ENCODE results near the gene CD164.

CD164 gene

DNA sequence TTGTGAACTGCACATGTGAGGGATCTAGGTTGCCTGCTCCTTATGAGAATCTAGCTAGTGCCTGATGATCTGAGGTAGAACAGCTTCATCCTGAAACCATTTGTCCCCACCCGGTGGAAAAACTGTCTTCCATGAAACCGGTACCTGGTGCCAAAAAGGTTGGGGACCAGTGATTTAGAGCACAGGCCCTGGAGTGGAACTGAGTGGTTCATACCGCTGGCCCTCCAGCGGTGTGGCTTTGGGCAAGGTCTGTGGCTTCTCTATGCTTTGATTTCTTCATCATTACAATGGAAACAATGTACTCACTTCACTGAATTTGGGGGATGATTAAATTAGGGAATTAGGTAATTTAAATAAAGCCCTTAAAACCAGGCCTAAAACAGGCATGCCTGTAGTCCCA lies 36.3 kb downstream of the CD164 start:
- no peak overlapping the region for H3K4me3 ChIP-seq (ENCODE audit: low read depth, low read length)
- TF ChIP-seq MYC (IDR thresholded peaks at IDR 0.05; ENCODE audit: low read depth, low read length) (no peak), POLR2A (IDR thresholded peaks at IDR 0.05; ENCODE audit: extremely low read depth, insufficient read length) (no peak)
- TF ChIP-seq, protein P1, sequence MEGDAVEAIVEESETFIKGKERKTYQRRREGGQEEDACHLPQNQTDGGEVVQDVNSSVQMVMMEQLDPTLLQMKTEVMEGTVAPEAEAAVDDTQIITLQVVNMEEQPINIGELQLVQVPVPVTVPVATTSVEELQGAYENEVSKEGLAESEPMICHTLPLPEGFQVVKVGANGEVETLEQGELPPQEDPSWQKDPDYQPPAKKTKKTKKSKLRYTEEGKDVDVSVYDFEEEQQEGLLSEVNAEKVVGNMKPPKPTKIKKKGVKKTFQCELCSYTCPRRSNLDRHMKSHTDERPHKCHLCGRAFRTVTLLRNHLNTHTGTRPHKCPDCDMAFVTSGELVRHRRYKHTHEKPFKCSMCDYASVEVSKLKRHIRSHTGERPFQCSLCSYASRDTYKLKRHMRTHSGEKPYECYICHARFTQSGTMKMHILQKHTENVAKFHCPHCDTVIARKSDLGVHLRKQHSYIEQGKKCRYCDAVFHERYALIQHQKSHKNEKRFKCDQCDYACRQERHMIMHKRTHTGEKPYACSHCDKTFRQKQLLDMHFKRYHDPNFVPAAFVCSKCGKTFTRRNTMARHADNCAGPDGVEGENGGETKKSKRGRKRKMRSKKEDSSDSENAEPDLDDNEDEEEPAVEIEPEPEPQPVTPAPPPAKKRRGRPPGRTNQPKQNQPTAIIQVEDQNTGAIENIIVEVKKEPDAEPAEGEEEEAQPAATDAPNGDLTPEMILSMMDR (IDR thresholded peaks at IDR 0.05; ENCODE audit: low read depth, low read length): no peak
- TF ChIP-seq, protein P2, sequence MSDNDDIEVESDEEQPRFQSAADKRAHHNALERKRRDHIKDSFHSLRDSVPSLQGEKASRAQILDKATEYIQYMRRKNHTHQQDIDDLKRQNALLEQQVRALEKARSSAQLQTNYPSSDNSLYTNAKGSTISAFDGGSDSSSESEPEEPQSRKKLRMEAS (IDR thresholded peaks at IDR 0.05; ENCODE audit: low read depth, low read length): no peak
- no peak for DNase-seq (ENCODE audit: low read depth)

DNA sequence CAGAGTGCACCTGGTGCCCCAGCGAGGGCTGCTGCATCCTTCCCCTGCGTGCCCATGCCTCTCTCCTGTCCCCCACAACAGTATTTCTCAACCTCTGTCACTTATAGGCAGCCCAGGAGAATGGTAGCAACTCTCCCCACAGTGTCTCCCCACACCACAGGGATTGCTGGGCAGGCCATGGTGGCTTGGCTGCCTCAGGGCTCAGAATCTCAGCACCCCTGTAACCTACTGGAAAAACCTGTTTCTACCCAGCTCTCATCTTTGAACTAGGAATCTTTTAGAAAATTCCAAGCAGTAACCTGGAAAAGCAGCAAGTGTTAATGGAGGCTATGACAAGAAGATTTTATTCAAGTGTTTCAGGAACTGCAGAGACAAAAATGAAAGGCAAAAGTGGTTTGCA lies 38.0 kb downstream of the CD164 start:
- DNase-seq (ENCODE audit: low read depth): no peak
- no peak overlapping the region for H3K4me3 ChIP-seq (ENCODE audit: low read depth, low read length)
- TF ChIP-seq, protein P2 (IDR thresholded peaks at IDR 0.05; ENCODE audit: low read depth, low read length): no peak
- no peak for TF ChIP-seq POLR2A (IDR thresholded peaks at IDR 0.05; ENCODE audit: extremely low read depth, insufficient read length)
- TF ChIP-seq, protein P1 (IDR thresholded peaks at IDR 0.05; ENCODE audit: low read depth, low read length): no peak
- TF ChIP-seq MYC (IDR thresholded peaks at IDR 0.05; ENCODE audit: low read depth, low read length): no peak

DNA sequence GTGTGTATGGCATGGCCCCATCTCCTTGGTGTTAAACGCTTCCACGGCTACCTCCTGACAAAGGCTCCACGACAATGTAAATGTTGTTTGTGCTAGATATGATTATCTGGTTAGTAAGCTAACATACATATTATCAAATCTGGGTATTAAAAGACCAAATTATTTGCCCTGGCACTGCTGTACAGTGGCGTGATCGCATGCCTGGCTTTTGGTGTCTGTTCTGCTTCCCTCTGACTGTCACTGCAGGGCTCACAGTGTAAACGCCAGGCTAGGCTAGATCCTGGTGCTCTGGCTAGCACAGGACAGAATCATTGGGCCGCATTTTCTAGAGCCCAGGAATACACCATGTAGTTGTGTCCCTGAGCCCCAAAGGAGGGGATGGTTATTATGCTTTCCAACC lies 38.7 kb downstream of the CD164 start:
- DNase-seq (ENCODE audit: low read depth): no peak
- H3K4me3 ChIP-seq (ENCODE audit: low read depth, low read length): no peak overlapping the region
- TF ChIP-seq, protein P1 (IDR thresholded peaks at IDR 0.05; ENCODE audit: low read depth, low read length): no peak
- no peak for TF ChIP-seq MYC (IDR thresholded peaks at IDR 0.05; ENCODE audit: low read depth, low read length)
- TF ChIP-seq POLR2A (IDR thresholded peaks at IDR 0.05; ENCODE audit: extremely low read depth, insufficient read length): no peak
- TF ChIP-seq, protein P2 (IDR thresholded peaks at IDR 0.05; ENCODE audit: low read depth, low read length): no peak

DNA sequence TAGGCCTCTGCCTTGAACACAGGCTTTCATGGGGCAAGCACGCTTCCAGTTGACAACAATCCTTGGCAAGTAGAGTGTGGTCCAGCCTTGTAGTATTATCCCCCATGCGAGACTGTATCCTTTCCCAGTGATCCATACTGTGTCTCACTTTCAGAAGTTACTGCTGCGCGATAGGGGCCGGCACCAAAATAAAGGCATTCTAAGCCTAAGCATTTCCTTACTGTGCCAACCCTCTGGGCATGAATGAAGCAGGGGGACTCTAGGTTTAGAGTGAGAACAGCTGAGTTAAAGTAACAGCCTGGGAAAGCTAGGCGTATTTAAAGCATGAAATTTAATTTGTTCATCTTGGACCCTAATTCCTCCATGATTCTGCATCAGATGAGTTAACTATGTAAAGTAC lies 39.4 kb downstream of the CD164 start:
- no peak overlapping the region for H3K4me3 ChIP-seq (ENCODE audit: low read depth, low read length)
- no peak for DNase-seq (ENCODE audit: low read depth)
- no peak for TF ChIP-seq MYC (IDR thresholded peaks at IDR 0.05; ENCODE audit: low read depth, low read length)
- TF ChIP-seq POLR2A (IDR thresholded peaks at IDR 0.05; ENCODE audit: extremely low read depth, insufficient read length): no peak
- TF ChIP-seq, protein P1 (IDR thresholded peaks at IDR 0.05; ENCODE audit: low read depth, low read length): no peak
- TF ChIP-seq, protein P2 (IDR thresholded peaks at IDR 0.05; ENCODE audit: low read depth, low read length): no peak

DNA sequence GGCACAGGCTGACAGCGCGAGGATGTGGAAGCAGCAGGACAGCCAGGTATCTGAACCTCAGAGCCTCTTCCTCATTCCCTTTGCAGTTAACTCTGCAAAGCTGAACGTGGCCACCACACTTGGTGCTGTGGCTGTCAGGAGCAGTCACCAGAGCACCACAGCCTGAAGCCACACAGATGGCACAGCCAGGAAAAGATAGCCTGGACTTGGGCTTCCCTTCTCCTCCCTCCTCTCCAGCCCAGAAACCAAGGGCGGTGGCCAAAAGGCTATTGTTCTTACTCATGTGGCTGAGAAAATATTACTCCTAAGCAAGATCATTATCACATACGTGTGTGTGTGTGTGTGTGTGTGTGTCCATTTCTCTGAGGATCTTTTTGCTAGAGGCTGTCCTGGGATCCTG lies 39.8 kb downstream of the CD164 start:
- TF ChIP-seq MYC (IDR thresholded peaks at IDR 0.05; ENCODE audit: low read depth, low read length) (no peak), POLR2A (IDR thresholded peaks at IDR 0.05; ENCODE audit: extremely low read depth, insufficient read length) (no peak)
- TF ChIP-seq, protein P2 (IDR thresholded peaks at IDR 0.05; ENCODE audit: low read depth, low read length): no peak
- TF ChIP-seq, protein P1 (IDR thresholded peaks at IDR 0.05; ENCODE audit: low read depth, low read length): no peak
- H3K4me3 ChIP-seq (ENCODE audit: low read depth, low read length): no peak overlapping the region
- no peak for DNase-seq (ENCODE audit: low read depth)

DNA sequence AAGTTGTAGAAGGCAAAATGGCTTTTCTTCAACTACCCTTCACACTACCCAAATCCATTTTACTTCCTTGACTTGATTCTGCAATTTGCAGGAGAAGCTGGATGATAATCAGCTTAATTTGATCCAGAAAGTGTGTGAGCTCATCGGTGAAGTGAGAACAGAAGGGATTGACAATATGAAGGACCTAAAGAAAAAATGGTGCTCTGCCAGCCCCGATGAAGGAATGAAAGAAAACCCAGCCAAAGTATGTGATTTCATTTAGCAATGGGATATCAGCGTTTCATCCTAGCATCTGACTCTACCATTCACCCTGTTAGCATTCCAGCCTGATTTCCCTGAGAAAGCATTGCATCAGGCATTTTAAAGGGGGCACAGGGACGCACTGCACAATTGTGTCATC lies 41.5 kb downstream of the CD164 start:
- DNase-seq (ENCODE audit: low read depth): no peak
- H3K4me3 ChIP-seq (ENCODE audit: low read depth, low read length): no peak overlapping the region
- TF ChIP-seq, protein P2 (IDR thresholded peaks at IDR 0.05; ENCODE audit: low read depth, low read length): no peak
- TF ChIP-seq, protein P1 (IDR thresholded peaks at IDR 0.05; ENCODE audit: low read depth, low read length): no peak
- TF ChIP-seq POLR2A (IDR thresholded peaks at IDR 0.05; ENCODE audit: extremely low read depth, insufficient read length) (no peak), MYC (IDR thresholded peaks at IDR 0.05; ENCODE audit: low read depth, low read length) (no peak)
